Brain microvascular endothelial cell (primary cell): ENCODE measurements around the gene STXBP1.

Experiments
- DNase-seq: peaks from one replicate; pipeline ENCODE4 v3.0.0-alpha.2; 2020
- H3K27ac ChIP-seq: fragments of 250-450 bp; sonication (Bioruptor Pico); 2 replicates; pipeline ENCODE4 v1.5.1; 2020; ENCODE audit warnings: mild to moderate bottlenecking, moderate library complexity
- H3K27me3 ChIP-seq: fragments of 250-450 bp; sonication (Bioruptor Pico); replicated peaks from 2 replicates; pipeline ENCODE4 v1.5.1; 2020; ENCODE audit warnings: mild to moderate bottlenecking
- H3K36me3 ChIP-seq: fragments of 250-450 bp; sonication (Bioruptor Pico); replicated peaks from 2 replicates; pipeline ENCODE4 v1.5.1; 2020; ENCODE audit warnings: mild to moderate bottlenecking
- H3K4me3 ChIP-seq: 2 replicates; pipeline ENCODE4 v1.5.1; 2011; ENCODE audit warnings: low read depth, mild to moderate bottlenecking, control low read depth, low read length, moderate library complexity
- CTCF ChIP-seq: IDR thresholded peaks from 2 replicates; pipeline ENCODE4 v1.5.1; 2011; ENCODE audit warnings: low read depth, mild to moderate bottlenecking, moderate library complexity, low read length, control low read depth, inconsistent platforms; ENCODE audit errors: missing control alignments
- in situ Hi-C: cut with HindIII; loops from 2 replicates; pipeline ENCODE4 v1.10.0; 2017; ENCODE audit warnings: low sequenced_read_pairs, low pct_ligation_motif_present

STXBP1 gene

GRCh38 chr9:127698985-127699670 is 87.1 kb downstream of the STXBP1 start:
- peak; percentile 97 for DNase-seq
- Histone ChIP-seq H3K4me3 (peak overlapping the region; percentile 36), H3K27ac (peak overlapping the region; percentile 38), H3K36me3 (no peaks in the 10 kb centered on the region), H3K27me3 (no peaks in the 10 kb centered on the region)
- TF ChIP-seq CTCF, result peak; percentile 23
- in situ Hi-C loops, result no loop called here

- in situ Hi-C loops, result no loop called here
- no peak overlapping the region for H3K27ac ChIP-seq
- no peak for TF ChIP-seq CTCF
- H3K27me3 ChIP-seq, result no peaks in the 10 kb centered on the region
- no peak overlapping the region for H3K4me3 ChIP-seq
- DNase-seq, result no peak
- no peaks in the 10 kb centered on the region for H3K36me3 ChIP-seq
These were observed 88.1 kb downstream of the STXBP1 start for GRCh38 chr9:127700140-127700539.

- H3K27me3 ChIP-seq, result no peaks in the 10 kb centered on the region
- in situ Hi-C loops, result no loop called here
- no peaks in the 10 kb centered on the region for H3K36me3 ChIP-seq
- TF ChIP-seq CTCF, result no peak
- H3K27ac ChIP-seq, result no peak overlapping the region
- no peak overlapping the region for H3K4me3 ChIP-seq
- no peak for DNase-seq
These were observed 88.6 kb downstream of the STXBP1 start for GRCh38 chr9:127700594-127701255.

GRCh38 chr9:127703289-127703946 is 91.3 kb downstream of the STXBP1 start:
- no peak for DNase-seq
- Histone ChIP-seq H3K36me3 (no peaks in the 10 kb centered on the region), H3K27me3 (no peaks in the 10 kb centered on the region), H3K27ac (no peak overlapping the region), H3K4me3 (no peak overlapping the region)
- in situ Hi-C loops, result no loop called here
- TF ChIP-seq CTCF, result no peak

- no peak for TF ChIP-seq CTCF
- Histone ChIP-seq H3K36me3 (no peaks in the 10 kb centered on the region), H3K27me3 (no peaks in the 10 kb centered on the region), H3K4me3 (no peak overlapping the region), H3K27ac (no peak overlapping the region)
- DNase-seq, result no peak
- in situ Hi-C loops, result no loop called here
These were observed 93.7 kb downstream of the STXBP1 start for GRCh38 chr9:127705577-127706379.
